HTERT RPE-1 (cell line): Measurements from ENCODE around the gene TOMM6.

Experiments
- in situ Hi-C: fragments of 300-500 bp; cut with MboI; formaldehyde crosslinking; loops from 4 replicates; pipeline ENCODE4 v1.14.3; 2020; ENCODE audit warnings: low sequenced_read_pairs

Gene TOMM6

DNA sequence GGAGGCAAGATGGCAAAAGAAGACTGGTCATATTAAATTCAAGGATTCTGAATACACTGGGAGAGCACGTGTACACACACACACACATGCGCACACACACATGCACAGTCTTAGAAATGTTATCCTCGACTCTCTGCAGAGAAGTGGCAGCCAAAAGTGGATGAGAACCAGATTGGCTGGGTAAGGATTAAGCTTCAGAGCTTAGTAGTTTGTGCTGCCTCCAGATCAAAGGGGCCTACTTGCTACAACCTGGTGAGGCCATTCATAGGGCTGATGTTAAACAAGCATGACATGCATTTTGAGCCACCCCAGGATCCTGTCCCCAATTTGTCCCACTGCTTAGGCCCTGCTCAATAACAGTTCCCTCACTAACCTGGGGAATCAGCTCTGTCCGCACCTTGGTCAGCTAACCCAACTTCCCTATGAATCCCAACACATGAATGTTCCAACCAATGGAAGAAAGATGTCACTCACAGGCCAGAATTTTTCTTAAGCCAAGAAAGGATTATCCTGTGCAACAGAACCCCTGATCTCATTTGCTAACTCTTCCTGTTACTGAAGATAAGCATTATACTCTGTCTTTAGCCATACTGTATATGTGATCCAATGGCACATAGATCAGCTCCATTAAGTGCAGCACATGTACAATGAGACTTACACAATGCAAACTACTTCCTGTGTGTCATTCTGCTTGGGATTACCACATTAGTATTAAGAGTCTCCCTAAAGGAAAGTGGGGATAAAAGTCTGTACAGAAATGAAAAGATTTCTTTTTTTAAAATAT lies 31.0 kb downstream of the TOMM6 start:
- in situ Hi-C loops = no loop called here

DNA sequence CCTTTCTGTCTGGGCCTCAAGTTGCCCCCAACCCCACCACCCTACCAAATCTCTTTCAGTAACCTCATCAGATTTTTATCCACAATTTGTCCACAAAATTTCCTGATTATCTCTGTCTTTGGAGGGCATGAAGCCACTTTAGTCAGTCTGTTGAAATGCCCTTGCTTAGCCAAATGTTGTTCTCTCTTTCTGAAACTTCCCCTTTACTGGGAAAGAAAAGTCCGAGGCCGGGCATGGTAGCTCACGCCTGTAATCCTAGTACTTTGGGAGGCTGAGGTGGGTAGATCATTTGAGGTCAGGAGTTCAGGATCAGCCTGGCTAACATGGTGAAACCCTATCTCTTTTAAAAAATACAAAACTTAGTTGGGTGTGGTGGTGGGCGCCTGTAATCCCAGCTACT lies 33.8 kb downstream of the TOMM6 start:
- in situ Hi-C loops = no loop called here

DNA sequence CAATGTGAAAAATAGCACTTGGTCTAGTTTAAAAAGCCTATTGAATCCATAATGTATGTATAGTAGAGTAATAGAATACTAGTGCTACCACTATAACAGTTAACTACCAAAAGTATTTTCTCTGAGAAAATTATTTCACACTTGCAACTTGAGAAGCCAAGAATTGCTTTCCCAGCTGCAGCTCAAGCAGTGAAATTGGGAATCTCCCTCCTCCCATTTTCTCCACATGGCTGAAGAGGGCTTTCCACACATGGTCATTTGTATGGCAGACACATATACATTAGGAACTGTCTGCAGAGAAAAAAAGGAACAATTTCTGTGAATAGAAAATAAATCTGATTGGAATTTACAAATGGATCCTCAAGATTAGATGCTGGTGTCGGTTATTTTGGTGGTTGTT lies 34.5 kb downstream of the TOMM6 start:
- in situ Hi-C loops = no loop called here

DNA sequence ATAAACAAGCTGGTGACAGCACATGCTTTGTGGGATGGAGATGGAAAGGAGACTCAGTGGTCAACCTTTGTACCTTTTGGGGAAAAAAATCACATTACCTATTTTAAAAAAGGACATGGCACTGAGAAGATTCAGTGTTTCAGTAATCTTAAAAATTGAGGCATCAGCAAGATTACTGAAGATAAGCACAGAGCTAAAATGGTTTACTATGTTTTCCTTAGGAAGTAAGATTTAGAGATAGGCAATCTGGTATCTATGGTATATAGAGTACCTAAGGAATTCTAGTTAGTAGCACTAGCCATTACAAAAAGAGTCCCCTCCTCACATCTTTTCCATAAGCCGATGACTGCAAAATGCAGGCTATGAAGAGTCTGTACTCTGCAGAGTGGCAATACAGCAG lies 35.7 kb downstream of the TOMM6 start:
- in situ Hi-C loops = no loop called here

DNA sequence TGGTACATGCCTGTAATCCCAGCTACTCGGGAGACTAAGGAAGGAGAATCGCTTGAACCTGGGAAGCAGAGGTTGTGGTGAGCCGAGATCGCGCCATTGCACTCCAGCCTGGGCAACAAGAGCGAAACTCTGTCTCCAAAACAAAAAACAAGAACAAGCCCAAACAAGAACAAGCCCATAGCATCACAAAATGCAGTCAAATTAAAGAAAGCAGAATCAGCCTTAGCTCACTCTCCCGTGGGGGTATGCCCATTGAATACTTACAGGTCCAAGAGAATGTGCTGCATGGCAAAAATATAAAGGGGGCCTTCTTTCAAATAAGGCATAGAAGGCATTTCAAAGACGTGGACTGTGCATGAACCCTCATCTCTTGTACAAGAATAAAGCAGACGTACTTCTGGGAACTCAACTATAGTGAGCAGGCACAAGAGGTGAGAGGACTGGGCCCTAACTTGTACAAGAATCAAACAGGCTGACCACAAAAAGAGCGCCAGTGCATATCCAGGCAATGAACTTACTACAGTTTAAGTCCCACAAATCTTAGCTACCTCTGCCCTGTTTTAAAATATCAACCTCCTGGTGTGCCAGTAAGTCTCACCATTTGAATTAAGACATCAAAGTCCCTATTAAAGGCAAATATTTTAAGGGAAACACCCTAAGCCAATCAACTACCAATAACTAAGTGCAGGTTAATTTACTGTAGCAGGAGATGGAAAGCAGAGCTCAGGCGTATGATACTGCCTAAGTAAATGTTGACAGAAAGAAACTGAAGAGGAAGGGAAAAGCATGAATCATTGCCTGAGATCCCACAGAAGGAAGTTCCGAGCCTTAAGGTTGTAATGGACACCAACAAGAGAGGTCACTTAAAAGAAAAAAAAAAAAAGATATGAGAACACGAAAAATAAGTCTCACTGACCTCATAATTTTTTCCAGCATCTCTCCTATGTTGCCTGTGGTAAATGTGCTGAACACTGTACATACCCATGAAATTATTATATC lies 37.4 kb downstream of the TOMM6 start:
- in situ Hi-C loops = no loop called here

DNA sequence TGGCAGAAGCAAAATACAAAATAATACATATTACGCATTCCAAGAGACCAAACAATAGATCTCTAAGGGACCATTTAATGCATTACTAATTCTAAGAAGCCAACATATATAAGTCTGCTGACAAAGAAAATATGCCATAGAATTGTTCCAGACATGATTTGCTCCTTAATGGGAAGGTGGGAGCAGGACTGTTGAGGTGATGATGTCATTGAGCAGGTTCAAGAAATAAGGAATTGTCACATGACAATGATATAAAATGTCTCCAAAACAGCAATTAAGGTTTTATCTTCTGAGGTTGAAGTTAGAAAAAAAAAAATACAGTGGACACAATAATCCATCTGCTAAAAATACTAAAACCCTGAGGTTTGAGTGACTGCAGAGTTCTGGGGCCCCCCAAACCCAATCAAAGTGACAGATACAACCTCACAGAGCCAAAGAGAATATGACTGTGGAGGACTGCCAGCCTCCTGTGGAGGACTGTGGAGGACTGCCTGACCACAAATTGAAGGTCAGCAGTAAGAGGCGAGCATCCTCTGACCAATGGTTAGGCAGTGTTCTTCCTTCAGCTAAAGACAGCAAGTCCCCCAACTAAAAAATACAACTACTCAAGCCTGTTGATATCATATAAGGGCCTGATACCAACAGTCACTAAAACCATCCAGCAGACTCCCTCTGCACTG lies 39.0 kb downstream of the TOMM6 start:
- in situ Hi-C loops = no loop called here

DNA sequence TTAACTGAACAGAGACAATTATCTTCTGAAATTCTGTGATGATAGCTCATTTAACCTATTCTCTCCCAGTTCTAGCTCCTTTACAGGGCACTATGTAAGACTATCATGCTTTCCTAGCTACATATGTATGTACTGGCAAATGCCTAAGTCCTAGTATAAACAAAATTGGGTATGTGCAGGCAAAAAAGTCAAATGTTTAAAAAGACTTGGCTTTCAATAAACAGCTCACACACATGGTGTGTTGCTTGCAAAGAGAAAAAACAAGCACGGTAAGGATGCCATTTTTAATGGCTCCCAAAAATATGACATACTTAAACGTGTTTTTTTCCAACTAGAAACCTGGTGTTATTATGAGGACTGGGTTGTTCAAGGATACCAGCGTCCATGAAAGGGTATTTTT lies 44.8 kb downstream of the TOMM6 start:
- in situ Hi-C loops = no loop called here

DNA sequence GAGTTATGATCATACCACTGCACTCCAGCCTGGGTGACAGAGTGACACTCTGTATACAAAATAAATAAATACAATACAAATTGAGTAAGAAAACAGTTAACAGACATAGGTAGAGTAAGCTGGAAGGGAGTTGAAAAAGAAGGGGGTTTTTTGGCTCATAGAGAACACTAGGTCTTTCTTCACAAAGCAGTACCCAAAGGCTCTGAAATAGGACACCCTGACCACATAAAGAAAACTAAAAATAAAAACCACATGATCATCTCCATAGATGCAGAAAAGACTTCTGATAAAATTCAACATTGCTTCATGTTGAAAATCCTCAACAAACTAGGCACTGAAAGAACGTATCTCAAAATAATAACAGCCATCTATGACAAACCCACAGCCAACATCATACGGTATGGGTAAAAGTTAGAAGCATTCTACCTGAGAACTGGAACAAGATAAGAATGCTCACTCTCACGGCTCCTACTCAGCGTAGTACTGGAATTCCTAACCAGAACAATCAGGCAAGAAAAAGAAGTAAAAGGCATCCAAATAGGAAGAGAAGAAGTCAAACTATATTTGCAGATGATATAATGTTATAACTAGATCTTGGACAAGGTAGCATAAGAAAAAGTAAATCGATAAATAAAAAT lies 48.6 kb downstream of the TOMM6 start:
- in situ Hi-C loops = no loop called here

DNA sequence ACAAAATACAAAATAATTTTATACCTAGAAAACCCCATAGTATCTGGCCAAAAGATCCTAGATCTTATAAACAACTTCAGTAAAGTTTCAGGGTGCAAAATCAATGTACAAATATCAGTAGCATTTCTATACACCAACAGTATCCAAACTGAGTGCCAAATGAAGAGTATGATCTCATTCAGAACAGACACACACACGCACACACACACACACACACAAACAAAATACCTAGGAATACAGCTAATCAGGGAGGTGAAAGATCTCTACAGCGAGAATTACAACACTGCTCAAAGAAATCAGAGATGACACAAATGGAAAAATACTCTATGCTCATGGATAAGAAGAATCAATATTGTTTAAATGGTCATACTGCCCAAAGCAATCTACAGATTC lies 49.2 kb downstream of the TOMM6 start:
- in situ Hi-C loops = no loop called here
